ENCODE data around the gene TAF1C. TPM values are rescaled to one million over a fixed set of nuclear protein-coding genes. Genes with fewer than 3 reads are reported as not detected.

TAF1C gene
- total and polyA plus RNA-seq, 2 of the 8 experiments (the other 6 are each of a cell fraction or from before 2014, with no cell fraction given) = 44.6 to 63.8 TPM

- Histone ChIP-seq H2AFZ (ENCODE audit: low read length) (no peak overlapping the region), H4K5ac (ENCODE audit: insufficient read length, low read depth, low read length) (no peak overlapping the region), H2BK120ac (replicated peaks; ENCODE audit: low read depth, low read length) (no peak overlapping the region), H3K18ac (ENCODE audit: extremely low read depth, low read length) (no peak overlapping the region), H2AK5ac (ENCODE audit: low read depth, low read length) (no peak overlapping the region), H3K9ac (replicated peaks in 1 of 4; ENCODE audit: extremely low read depth in 1 of 4, low read depth in 3 of 4, low read length in 3 of 4) (no peak overlapping the region), H2BK5ac (ENCODE audit: low read depth, low read length) (no peak overlapping the region), H2BK12ac (ENCODE audit: low read depth, low read length) (no peak overlapping the region), H2BK20ac (ENCODE audit: low read length) (no peak overlapping the region), H3K36me3 (ENCODE audit: control insufficient read depth in 2 of 4, insufficient read depth in 4 of 4, low read length in 3 of 4) (peaks cover 6 to 48% (median 35%) of the 10 kb centered on the region in 4 experiments), H3K56ac (replicated peaks; ENCODE audit: insufficient read length, low read depth, low read length) (no peak overlapping the region), H3K79me2 (ENCODE audit: control insufficient read depth in 1 of 2, insufficient read depth in 2 of 2, low read length in 2 of 2) (peaks cover 0 to 20% of the 10 kb centered on the region in 2 experiments; a peak in 2 of 4 replicates), H4K8ac (ENCODE audit: extremely low read depth, insufficient read depth, low read length) (no peak overlapping the region), H3K4me2 (ENCODE audit: insufficient read depth in 1 of 2, low read depth in 2 of 2, low read length in 2 of 2) (no peak overlapping the region), H4K91ac (replicated peaks; ENCODE audit: insufficient read length, low read length) (no peak overlapping the region), H2BK15ac (ENCODE audit: low read length) (no peak overlapping the region), H3K23ac (ENCODE audit: insufficient read length) (no peak overlapping the region), H3K4me1 (replicated peaks in 1 of 4; ENCODE audit: control insufficient read depth in 3 of 4, insufficient read depth in 4 of 4, low read length in 3 of 4) (peaks cover 0 to 2% (median 0%) of the 10 kb centered on the region in 4 experiments; a peak in 2 of 7 replicates), H3K79me1 (ENCODE audit: low read depth, low read length) (peaks cover 12% of the 10 kb centered on the region), H3K4ac (replicated peaks; ENCODE audit: insufficient read length, low read depth, low read length) (no peak overlapping the region), H3K23me2 (ENCODE audit: low read depth, low read length) (no peaks in the 10 kb centered on the region), H3K14ac (ENCODE audit: insufficient read length) (no peak overlapping the region), H3K27ac (ENCODE audit: low read depth, low read length) (no peak overlapping the region), H3K9me3 (ENCODE audit: insufficient read depth in 2 of 2, low read depth in 1 of 2, low read length in 1 of 2) (no peaks in the 10 kb centered on the region), H3K4me3 (ENCODE audit: extremely low read depth in 1 of 4, insufficient read depth in 2 of 4, low read depth in 3 of 4, low read length in 4 of 4) (no peak overlapping the region), H4K20me1 (replicated peaks in 1 of 2; ENCODE audit: control insufficient read depth in 1 of 2, insufficient read depth in 2 of 2, low read length in 2 of 2) (peaks cover 8 to 14% of the 10 kb centered on the region in 2 experiments), H3K27me3 (replicated peaks in 1 of 4; ENCODE audit: control insufficient read depth in 3 of 4, extremely low read depth in 1 of 4, insufficient read depth in 3 of 4, low read length in 3 of 4) (no peaks in the 10 kb centered on the region)
- POLR2A ChIA-PET (ENCODE audit: partially characterized antibody) = interaction anchor here (5.9 kb wide), 1 partner anchor 13 kb away, joined by 35 read pairs; no protein-coding TSS in a partner anchor
- DNase-seq (ENCODE audit: low read depth in 1 of 2, low spot score in 2 of 2) (no peak), FAIRE-seq (no peak)
- CTCF ChIA-PET (ENCODE audit: partially characterized antibody) = interaction anchor here (0.8 to 8.9 kb wide), 2 partner anchors 45 to 93 kb away, joined by 3 to 93 read pairs; no protein-coding TSS in a partner anchor
- TF ChIP-seq HDAC6 (IDR thresholded peaks at IDR 0.05; ENCODE audit: low read depth, low read length) = no peak
- TF ChIP-seq POLR2AphosphoS5 (IDR thresholded peaks at IDR 0.05; ENCODE audit: low read depth, low read length) = no peak
- no peak for TF ChIP-seq JUND (IDR thresholded peaks at IDR 0.05; ENCODE audit: low read length)
- TF ChIP-seq ZNF274 (IDR thresholded peaks at IDR 0.05; ENCODE audit: borderline replicate concordance, extremely low read depth, low read length) = no peak
- TF ChIP-seq BACH1 (IDR thresholded peaks at IDR 0.05; ENCODE audit: low read length) = no peak
- TF ChIP-seq TAF7 (optimal IDR thresholded peaks at IDR 0.05; ENCODE audit: borderline replicate concordance, low read depth, low read length) = no peak
- no peak for TF ChIP-seq TEAD4 (IDR thresholded peaks at IDR 0.05; ENCODE audit: low read depth, low read length)
- TF ChIP-seq TBP (IDR thresholded peaks at IDR 0.05; ENCODE audit: low read depth, low read length) = no peak
- no peak for TF ChIP-seq YY1 (IDR thresholded peaks at IDR 0.05; ENCODE audit: low read depth, low read length)
- TF ChIP-seq E2F6 (IDR thresholded peaks at IDR 0.05) = no peak
- no peak for TF ChIP-seq JUN (IDR thresholded peaks at IDR 0.05; ENCODE audit: low read depth, low read length)
- no peak for TF ChIP-seq EGR1 (IDR thresholded peaks at IDR 0.05; ENCODE audit: borderline replicate concordance, low read depth, low read length)
- 87% methylated on average over 15 of the region's 21 CpGs; no CpG with 5 or more reads in 1 of the 2 experiments for WGBS, 2 experiments (ENCODE audit: extremely low coverage in 1 of 2, insufficient coverage in 1 of 2, insufficient read length in 1 of 2, insufficient replicate concordance in 2 of 2, low coverage in 1 of 2, low lambda C conversion rate in 2 of 2, missing lambda C conversion rate in 1 of 2)
These were observed 6.2 kb downstream of the TAF1C start for GRCh38 chr16:84180519-84181140.
